Testis (tissue), 2 donors: ENCODE measurements around the gene MTSS2.

Experiments used
- POLR2A ChIP-seq: fragments of 450-650 bp; IDR thresholded peaks from one replicate; pipeline ENCODE4 v1.6.1; 2017; ENCODE audit warnings: antibody characterized with exemption, mild to moderate bottlenecking, moderate library complexity
- TF ChIP-seq, protein P1 (sequence below), 3 experiments: fragments of 450-650 bp in 2 of 3; fragments of 200-600 bp in 1 of 3; sonication (generic) in 1 of 3; IDR thresholded peaks; one replicate each; pipeline ENCODE4 v1.5.1; 2016 to 2019; ENCODE audit warnings: antibody characterized with exemption in 3 of 3, mild to moderate bottlenecking in 2 of 3, moderate library complexity in 1 of 3

GRCh38 chr16:70730031-70730430, 44.2 kb upstream of the MTSS2 start:
- TF ChIP-seq, protein P1, sequence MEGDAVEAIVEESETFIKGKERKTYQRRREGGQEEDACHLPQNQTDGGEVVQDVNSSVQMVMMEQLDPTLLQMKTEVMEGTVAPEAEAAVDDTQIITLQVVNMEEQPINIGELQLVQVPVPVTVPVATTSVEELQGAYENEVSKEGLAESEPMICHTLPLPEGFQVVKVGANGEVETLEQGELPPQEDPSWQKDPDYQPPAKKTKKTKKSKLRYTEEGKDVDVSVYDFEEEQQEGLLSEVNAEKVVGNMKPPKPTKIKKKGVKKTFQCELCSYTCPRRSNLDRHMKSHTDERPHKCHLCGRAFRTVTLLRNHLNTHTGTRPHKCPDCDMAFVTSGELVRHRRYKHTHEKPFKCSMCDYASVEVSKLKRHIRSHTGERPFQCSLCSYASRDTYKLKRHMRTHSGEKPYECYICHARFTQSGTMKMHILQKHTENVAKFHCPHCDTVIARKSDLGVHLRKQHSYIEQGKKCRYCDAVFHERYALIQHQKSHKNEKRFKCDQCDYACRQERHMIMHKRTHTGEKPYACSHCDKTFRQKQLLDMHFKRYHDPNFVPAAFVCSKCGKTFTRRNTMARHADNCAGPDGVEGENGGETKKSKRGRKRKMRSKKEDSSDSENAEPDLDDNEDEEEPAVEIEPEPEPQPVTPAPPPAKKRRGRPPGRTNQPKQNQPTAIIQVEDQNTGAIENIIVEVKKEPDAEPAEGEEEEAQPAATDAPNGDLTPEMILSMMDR (IDR thresholded peaks at IDR 0.05): no peak
- no peak for TF ChIP-seq POLR2A
